ENCODE results near the gene AMPD1.

Gene AMPD1

GRCh38 chr1:114696810-114697209 is 1.5 kb upstream of the AMPD1 start:
- no peak for DNase-seq (ENCODE audit: low spot score)

DNA sequence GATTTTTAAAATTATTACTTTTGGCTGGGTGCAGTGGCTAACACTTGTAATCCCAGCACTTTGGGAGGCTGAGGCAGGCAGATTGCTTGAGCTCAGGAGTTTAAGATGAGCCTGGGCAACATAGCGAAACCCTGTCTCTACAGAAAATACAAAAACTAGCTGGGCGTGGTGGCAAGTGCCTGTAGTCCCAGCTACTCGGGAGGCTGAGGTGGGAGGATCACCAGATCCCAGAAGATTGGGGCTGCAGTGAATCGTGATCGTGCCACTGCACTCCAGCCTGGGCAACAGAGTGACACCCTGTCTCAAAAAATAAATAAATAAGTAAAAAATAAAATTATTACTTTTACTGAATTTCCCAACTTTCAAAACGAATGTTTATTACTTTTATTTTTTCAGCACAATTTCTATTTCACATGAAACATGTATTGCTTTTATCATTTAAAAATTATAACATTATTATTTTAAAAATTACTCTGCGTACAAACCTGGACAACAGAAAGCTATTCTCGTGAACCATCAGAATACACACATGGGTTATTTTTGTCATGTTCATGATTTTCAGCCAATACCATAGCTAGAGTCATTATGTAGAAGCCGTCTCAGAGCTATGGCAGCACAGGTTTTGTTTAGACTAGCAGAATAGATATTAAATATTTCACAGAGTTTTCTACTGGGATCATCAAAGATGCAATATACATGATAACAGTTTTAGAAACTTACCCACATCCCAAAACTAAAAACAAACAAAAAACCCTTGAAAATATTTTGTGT is 621 bp downstream of the AMPD1 start:
- DNase-seq (ENCODE audit: low spot score), result no peak

- no peak for DNase-seq (ENCODE audit: low spot score)
These were observed 2.4 kb downstream of the AMPD1 start for GRCh38 chr1:114692947-114693346.

DNA sequence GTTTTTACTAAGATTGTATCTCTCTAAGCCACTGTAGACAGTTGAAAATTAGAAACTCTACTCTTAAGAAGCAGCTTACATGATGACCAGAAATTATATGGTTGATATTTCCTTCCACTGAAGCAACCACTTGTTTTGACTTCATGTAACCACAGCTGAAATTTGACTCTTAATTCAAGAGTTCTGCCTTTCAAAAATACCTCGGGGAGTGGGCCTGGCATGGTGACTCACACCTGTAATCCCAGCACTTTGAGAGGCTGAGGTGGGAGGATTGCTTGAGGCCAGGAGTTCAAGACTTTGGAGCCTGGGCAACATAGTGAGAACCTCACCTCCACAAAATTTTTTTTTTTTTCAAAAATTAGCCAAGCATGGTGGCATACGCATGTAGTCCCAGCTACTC is 4.3 kb downstream of the AMPD1 start:
- no peak for DNase-seq (ENCODE audit: low spot score)

GRCh38 chr1:114690148-114690547 is 5.2 kb downstream of the AMPD1 start:
- no peak for DNase-seq (ENCODE audit: low spot score)

DNA sequence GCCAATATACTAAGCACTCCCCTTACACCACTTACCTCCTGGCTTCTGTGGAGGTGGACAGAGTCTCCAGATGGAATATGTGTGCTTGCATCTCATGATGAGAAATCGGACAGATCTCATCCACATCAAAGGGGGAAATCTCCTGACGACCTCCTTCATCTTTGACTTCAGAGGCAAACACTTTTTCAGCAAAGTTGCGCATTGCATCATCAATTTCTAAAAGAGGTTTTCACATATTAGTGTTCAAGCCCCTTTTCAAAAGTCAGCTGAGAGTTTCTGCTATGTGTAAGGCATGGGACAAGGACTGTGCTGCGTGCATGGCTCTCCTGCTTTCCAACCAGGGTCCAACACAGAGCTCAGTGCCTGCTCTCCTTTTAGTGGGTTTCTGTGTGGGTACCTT is 6.8 kb downstream of the AMPD1 start:
- DNase-seq (ENCODE audit: low spot score), result no peak

DNA sequence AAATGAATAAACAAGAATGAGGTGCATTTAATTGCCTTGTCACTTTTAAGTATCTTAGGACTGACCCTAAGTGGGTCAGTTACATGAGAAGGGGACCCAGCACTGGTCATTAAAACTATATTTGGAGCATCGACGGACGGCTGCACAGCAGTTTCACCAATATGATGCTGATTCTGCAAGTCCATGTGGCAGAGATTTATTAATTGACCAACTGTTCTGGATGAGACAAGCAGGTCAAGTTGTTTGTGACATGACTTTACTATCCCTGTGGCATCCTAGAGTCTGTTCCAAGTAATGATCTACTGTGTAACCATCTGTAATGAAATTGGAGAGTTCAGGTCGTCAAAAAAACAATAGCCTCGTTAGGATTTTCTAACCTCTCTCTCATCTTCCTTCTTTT is 9.5 kb downstream of the AMPD1 start:
- DNase-seq (ENCODE audit: low spot score), result no peak

DNA sequence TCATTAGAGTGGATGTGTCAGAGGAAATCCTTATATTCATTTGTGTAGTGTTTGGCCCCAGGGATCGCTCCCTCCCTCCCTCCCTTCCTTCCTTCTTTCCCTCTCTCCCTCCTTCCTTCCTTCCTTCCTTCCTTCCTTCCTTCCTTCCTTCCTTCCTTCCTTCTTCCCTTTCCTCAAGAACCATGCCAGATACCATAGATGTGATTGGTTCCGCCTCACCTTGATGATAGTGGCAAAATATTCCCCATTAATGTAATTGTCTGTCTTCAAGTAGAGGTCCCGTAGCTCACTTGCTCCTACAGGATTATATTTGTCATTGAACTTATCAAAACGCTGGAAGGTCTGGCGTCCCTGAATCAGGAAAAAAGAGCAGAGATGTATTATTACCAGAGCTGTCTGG is 17.7 kb downstream of the AMPD1 start:
- no peak for DNase-seq (ENCODE audit: low spot score)

GRCh38 chr1:114676115-114676514 is 19.2 kb downstream of the AMPD1 start:
- DNase-seq (ENCODE audit: low spot score), result no peak

DNA sequence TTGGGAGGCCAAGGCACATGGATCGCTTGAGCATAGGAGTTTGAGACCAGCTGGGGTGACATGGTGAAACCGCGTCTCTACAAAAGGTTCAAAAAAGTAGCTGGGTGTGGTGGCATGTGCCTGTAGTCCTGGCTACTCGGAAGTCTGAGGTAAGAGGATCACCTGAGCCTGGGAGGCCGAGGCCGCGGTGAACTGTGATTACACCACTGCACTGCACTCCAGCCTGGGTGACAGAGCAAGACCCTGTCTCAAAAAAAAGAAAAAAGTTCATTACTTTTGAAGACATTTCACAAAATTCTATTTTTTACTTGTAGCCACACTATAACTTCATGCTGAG is 23.4 kb downstream of the AMPD1 start:
- no peak for DNase-seq (ENCODE audit: low spot score)

- no peak for DNase-seq (ENCODE audit: low spot score)
These were observed 24.1 kb downstream of the AMPD1 start for GRCh38 chr1:114671011-114671938.

- DNase-seq (ENCODE audit: low spot score), result peak; percentile 84
These were observed 25.0 kb downstream of the AMPD1 start for GRCh38 chr1:114670083-114671010.

- DNase-seq (ENCODE audit: low spot score), result no peak
These were observed 25.7 kb downstream of the AMPD1 start, which contains the start of gene DENND2C for GRCh38 chr1:114669562-114670082. Gene DENND2C (minus strand): TSS chr1:114670049. CDS start chr1:114625984, 44,065 bp downstream.

GRCh38 chr1:114668784-114669561 is 26.4 kb downstream of the AMPD1 start:
- no peak for DNase-seq (ENCODE audit: low spot score)

DNA sequence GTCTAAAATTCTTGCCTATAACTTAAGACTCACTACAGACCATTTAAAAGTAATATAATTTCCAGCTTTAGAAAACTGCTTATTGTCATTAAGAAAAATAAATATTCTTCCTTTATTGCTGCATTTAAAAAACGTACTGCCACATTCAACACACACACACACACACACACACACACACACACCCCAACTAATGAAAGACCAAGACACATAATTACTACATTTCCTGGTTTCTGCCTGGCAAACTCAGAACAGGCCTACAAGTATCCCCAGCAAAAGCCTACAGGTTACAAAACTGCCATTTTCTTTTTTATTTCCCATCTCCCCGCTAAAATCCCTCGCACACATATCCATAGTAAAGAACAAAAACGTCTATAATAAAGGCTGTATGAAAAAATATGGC is 27.0 kb downstream of the AMPD1 start:
- DNase-seq (ENCODE audit: low spot score), result no peak

DNA sequence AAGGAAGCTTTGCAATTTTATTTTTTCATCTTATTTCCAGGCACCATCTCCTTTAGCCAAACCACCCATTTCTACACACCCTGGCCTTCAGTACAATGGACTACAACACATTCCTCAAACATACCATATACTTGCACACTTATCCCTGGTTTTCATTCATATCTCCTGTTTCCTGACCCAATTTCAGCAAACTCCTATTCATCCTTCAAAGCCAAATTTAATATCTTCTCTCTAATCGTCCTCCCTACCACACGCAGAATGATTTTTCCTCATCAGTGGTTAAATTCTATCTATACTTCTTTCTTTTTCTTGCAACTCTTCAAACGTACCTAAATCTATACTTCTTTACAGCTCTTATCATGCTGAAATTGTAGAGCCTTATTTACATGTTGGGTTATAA is 28.4 kb downstream of the AMPD1 start:
- DNase-seq (ENCODE audit: low spot score), result no peak

GRCh38 chr1:114660238-114660637 is 35.1 kb downstream of the AMPD1 start:
- DNase-seq (ENCODE audit: low spot score), result no peak

DNA sequence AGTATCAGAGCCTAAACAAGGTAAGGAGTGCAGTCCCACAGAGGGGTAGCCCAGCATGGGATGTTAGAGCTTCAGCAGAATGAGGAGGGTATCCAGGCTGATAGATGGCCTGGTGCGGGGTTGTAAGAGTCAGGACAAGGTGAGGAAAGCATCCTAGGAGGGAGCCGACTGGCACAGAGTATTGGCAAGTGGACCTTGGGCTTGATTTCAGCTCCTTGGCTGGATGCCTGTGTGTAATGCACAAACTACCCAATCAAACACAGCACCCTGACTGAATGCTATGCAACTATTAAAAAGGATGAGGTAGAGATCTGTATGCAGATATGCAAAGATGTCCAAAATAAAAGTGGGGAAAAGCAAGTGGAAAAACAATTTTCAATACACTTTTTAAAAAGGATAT is 43.5 kb downstream of the AMPD1 start:
- DNase-seq (ENCODE audit: low spot score), result no peak

DNA sequence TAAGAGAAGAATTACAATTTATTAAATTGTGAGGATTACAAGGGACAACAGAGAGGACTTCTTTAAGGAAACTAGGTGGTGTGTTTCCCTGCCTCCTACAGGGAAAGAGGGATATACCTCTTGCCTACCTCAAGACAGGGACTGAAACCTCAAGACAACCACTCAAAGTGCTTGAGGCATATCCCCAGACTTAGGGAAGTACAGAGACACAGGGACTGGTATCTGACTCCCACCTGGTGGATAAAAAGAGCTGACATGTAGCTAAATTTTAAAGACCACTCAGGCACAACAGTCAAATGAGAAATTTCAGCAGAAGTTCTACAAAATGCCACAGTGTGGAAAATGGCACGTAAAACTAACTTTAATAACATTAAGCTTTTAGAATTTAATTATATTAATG is 46.8 kb downstream of the AMPD1 start:
- DNase-seq (ENCODE audit: low spot score), result no peak

- no peak for DNase-seq (ENCODE audit: low spot score)
These were observed 54.0 kb downstream of the AMPD1 start for GRCh38 chr1:114641377-114641776.

DNA sequence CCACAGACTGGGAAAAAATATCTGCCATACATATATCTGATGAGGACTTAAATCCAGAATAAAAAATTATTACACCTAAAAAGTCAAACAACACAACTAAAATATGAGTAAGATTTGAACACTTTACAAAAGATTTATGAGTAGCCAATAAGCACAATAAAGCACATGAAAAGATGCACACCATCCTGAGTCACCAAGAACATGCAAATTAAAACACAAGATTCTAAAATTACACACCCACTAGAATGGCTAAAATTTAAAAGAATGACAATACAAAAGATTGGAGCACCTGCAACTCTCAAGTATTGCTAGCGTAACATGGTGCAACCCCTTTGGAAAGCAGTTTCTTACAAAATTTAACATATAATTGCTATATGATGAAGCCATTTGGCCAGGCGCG is 56.4 kb downstream of the AMPD1 start:
- DNase-seq (ENCODE audit: low spot score), result no peak
